Measurements from ENCODE around the gene DGKG. TPM values are rescaled to one million over a fixed set of nuclear protein-coding genes. Genes with fewer than 3 reads are reported as not detected.

The DGKG gene
- total RNA-seq, 1 donor = 2.5 TPM

GRCh38 chr3:186382217-186382885 lies 20.3 kb upstream of the DGKG start:
- Histone ChIP-seq H3K27me3 (ENCODE audit: insufficient read depth, low read length) (peaks cover 3% of the 10 kb centered on the region), H3K4me2 (ENCODE audit: insufficient read depth, low read length) (no peak overlapping the region), H3K27ac (ENCODE audit: low read depth, low read length) (no peak overlapping the region), H4K20me1 (ENCODE audit: insufficient read depth, low read length) (no peaks in the 10 kb centered on the region), H3K36me3 (ENCODE audit: insufficient read depth, low read length) (no peaks in the 10 kb centered on the region), H2AFZ (ENCODE audit: low read length) (no peak overlapping the region), H3K9me3 (ENCODE audit: low read depth, low read length) (no peaks in the 10 kb centered on the region), H3K4me3 (ENCODE audit: insufficient read depth, low read length) (no peak overlapping the region), H3K4me1 (ENCODE audit: insufficient read depth, low read length) (no peaks in the 10 kb centered on the region), H3K79me2 (ENCODE audit: insufficient read depth, low read length) (no peaks in the 10 kb centered on the region)
- TF ChIP-seq CTCF (IDR thresholded peaks at IDR 0.05; ENCODE audit: extremely low read depth, low read depth, low read length) = no peak
- DNase-seq (ENCODE audit: insufficient read length, low spot score, missing footprints) = no peak

- Histone ChIP-seq H3K36me3 (ENCODE audit: insufficient read depth, low read length) (no peaks in the 10 kb centered on the region), H3K79me2 (ENCODE audit: insufficient read depth, low read length) (no peaks in the 10 kb centered on the region), H3K9me3 (ENCODE audit: low read depth, low read length) (no peaks in the 10 kb centered on the region), H3K27me3 (ENCODE audit: insufficient read depth, low read length) (peaks cover 3% of the 10 kb centered on the region), H3K27ac (ENCODE audit: low read depth, low read length) (no peak overlapping the region), H4K20me1 (ENCODE audit: insufficient read depth, low read length) (no peaks in the 10 kb centered on the region), H3K4me2 (ENCODE audit: insufficient read depth, low read length) (no peak overlapping the region), H3K4me1 (ENCODE audit: insufficient read depth, low read length) (no peaks in the 10 kb centered on the region), H2AFZ (ENCODE audit: low read length) (no peak overlapping the region), H3K4me3 (ENCODE audit: insufficient read depth, low read length) (no peak overlapping the region)
- no peak for TF ChIP-seq CTCF (IDR thresholded peaks at IDR 0.05; ENCODE audit: extremely low read depth, low read depth, low read length)
- no peak for DNase-seq (ENCODE audit: insufficient read length, low spot score, missing footprints)
Observed at GRCh38 chr3:186381424-186382216, 19.6 kb upstream of the DGKG start.

GRCh38 chr3:186380622-186381380 lies 18.8 kb upstream of the DGKG start:
- Histone ChIP-seq H2AFZ (ENCODE audit: low read length) (no peak overlapping the region), H3K9me3 (ENCODE audit: low read depth, low read length) (no peaks in the 10 kb centered on the region), H3K36me3 (ENCODE audit: insufficient read depth, low read length) (no peaks in the 10 kb centered on the region), H3K27me3 (ENCODE audit: insufficient read depth, low read length) (peaks cover 9% of the 10 kb centered on the region), H3K4me1 (ENCODE audit: insufficient read depth, low read length) (no peaks in the 10 kb centered on the region), H4K20me1 (ENCODE audit: insufficient read depth, low read length) (no peaks in the 10 kb centered on the region), H3K79me2 (ENCODE audit: insufficient read depth, low read length) (no peaks in the 10 kb centered on the region), H3K27ac (ENCODE audit: low read depth, low read length) (no peak overlapping the region), H3K4me2 (ENCODE audit: insufficient read depth, low read length) (no peak overlapping the region), H3K4me3 (ENCODE audit: insufficient read depth, low read length) (no peak overlapping the region)
- DNase-seq (ENCODE audit: insufficient read length, low spot score, missing footprints) = no peak
- no peak for TF ChIP-seq CTCF (IDR thresholded peaks at IDR 0.05; ENCODE audit: extremely low read depth, low read depth, low read length)

- H3K36me3 ChIP-seq (ENCODE audit: insufficient read depth, low read length) = no peaks in the 10 kb centered on the region
- H2AFZ ChIP-seq (ENCODE audit: low read length) = no peak overlapping the region
- no peaks in the 10 kb centered on the region for H3K79me2 ChIP-seq (ENCODE audit: insufficient read depth, low read length)
- no peaks in the 10 kb centered on the region for H3K4me1 ChIP-seq (ENCODE audit: insufficient read depth, low read length)
- no peaks in the 10 kb centered on the region for H3K9me3 ChIP-seq (ENCODE audit: low read depth, low read length)
- no peak overlapping the region for H3K27ac ChIP-seq (ENCODE audit: low read depth, low read length)
- no peak overlapping the region for H3K4me3 ChIP-seq (ENCODE audit: insufficient read depth, low read length)
- DNase-seq (ENCODE audit: insufficient read length, low spot score, missing footprints) = no peak
- no peak overlapping the region for H3K4me2 ChIP-seq (ENCODE audit: insufficient read depth, low read length)
- no peak for TF ChIP-seq CTCF (IDR thresholded peaks at IDR 0.05; ENCODE audit: extremely low read depth, low read depth, low read length)
- peaks cover 36% of the 10 kb centered on the region for H3K27me3 ChIP-seq (ENCODE audit: insufficient read depth, low read length)
- H4K20me1 ChIP-seq (ENCODE audit: insufficient read depth, low read length) = no peaks in the 10 kb centered on the region
Observed at GRCh38 chr3:186375443-186375842, 13.4 kb upstream of the DGKG start.

All from osteoblast (primary cell).